CD4-positive, alpha-beta T cell (primary cell): Measurements from ENCODE around the gene SKA2. TPM values are rescaled to one million over a fixed set of nuclear protein-coding genes. Genes with fewer than 3 reads are reported as not detected.

Source experiments
- ATAC-seq: fragments of 200-7000 bp; cut with Tn5 transposase; one replicate; pipeline ENCODE4 v1.10.0; 2022; ENCODE audit warnings: mild to moderate bottlenecking; ENCODE audit not compliant: poor library complexity
- CTCF ChIA-PET: fragments of 350-600 bp; sonication (Branson Sonifier 250); formaldehyde crosslinking; loops from one replicate; lab custom pipeline; 2021; ENCODE audit warnings: antibody characterized with exemption, inconsistent platforms; lab: Charles Lee
- POLR2A ChIA-PET: fragments of 350-600 bp; sonication (Branson Sonifier 250); formaldehyde crosslinking; loops from one replicate; lab custom pipeline; 2021; ENCODE audit warnings: antibody characterized with exemption, inconsistent platforms; lab: Charles Lee
- DNase-seq, 14 experiments: peaks; one replicate each; pipeline ENCODE4 v3.0.0-alpha.2; 2013 to 2020; ENCODE audit warnings: mixed read lengths in 2 of 14
- H3K27ac ChIP-seq, 2 donors: one replicate each; pipeline versions ENCODE4 v1.5.1 to v1.7.0; 2013; ENCODE audit warnings: low read length in 2 of 2, low read depth in 1 of 2, mild to moderate bottlenecking in 1 of 2
- H3K27me3 ChIP-seq, 2 experiments: 1 replicate in 1 of 2; 2 replicates in 1 of 2; pipeline versions ENCODE4 v1.6.1 to v1.7.0; 2013; ENCODE audit warnings: low read length in 2 of 2, control low read depth in 1 of 2, mild to moderate bottlenecking in 1 of 2, moderate library complexity in 1 of 2; ENCODE audit not compliant: insufficient read depth in 2 of 2, control insufficient read depth in 1 of 2
- H3K36me3 ChIP-seq: one replicate; pipeline ENCODE4 v1.6.1; 2013; ENCODE audit warnings: low read length, control low read depth; ENCODE audit not compliant: insufficient read depth
- H3K4me1 ChIP-seq: one replicate; pipeline ENCODE4 v1.6.1; 2013; ENCODE audit warnings: low read length, control low read depth; ENCODE audit not compliant: insufficient read depth
- H3K4me3 ChIP-seq: one replicate; pipeline ENCODE4 v1.5.1; 2013; ENCODE audit warnings: mild to moderate bottlenecking, low read length, moderate library complexity
- H3K9me3 ChIP-seq, 2 experiments: 1 replicate in 1 of 2; 2 replicates in 1 of 2; pipeline versions ENCODE4 v1.6.1 to v1.7.0; 2013; ENCODE audit warnings: low read length in 2 of 2, mild to moderate bottlenecking in 2 of 2, control low read depth in 1 of 2, moderate library complexity in 1 of 2; ENCODE audit not compliant: control insufficient read depth in 1 of 2, insufficient read depth in 1 of 2
- H3K27ac Mint-ChIP-seq: one replicate; pipeline ENCODE4 v1.8.0; 2020; ENCODE audit warnings: mixed read lengths
- H3K27me3 Mint-ChIP-seq: one replicate; pipeline ENCODE4 v1.8.0; 2021; ENCODE audit warnings: mixed read lengths
- H3K36me3 Mint-ChIP-seq: one replicate; pipeline ENCODE4 v1.8.0; 2021; ENCODE audit warnings: low read depth, mixed read lengths
- H3K4me1 Mint-ChIP-seq: one replicate; pipeline ENCODE4 v1.8.0; 2021; ENCODE audit warnings: low read depth, mixed read lengths
- H3K4me3 Mint-ChIP-seq: one replicate; pipeline ENCODE4 v1.8.0; 2020; ENCODE audit warnings: mild to moderate bottlenecking, mixed read lengths
- H3K9me3 Mint-ChIP-seq: one replicate; pipeline ENCODE4 v1.8.0; 2020; ENCODE audit warnings: mixed read lengths
- intact Hi-C, 2 experiments: fragments of 100-400 bp; cut with DNase I in 1 of 2; cut with micrococcal nuclease in 1 of 2; formaldehyde crosslinking; loops; one replicate each; pipeline versions ENCODE4 v1.15.1 to v1.9.0; 2023 to 2025; cut with DNase I, micrococcal nuclease
- total RNA-seq, 174 experiments: library from RNA in 2 of 174; stranded (reverse) in 2 of 174; gene quantifications; one replicate each; pipeline ENCODE4 v1.2.3 and lab custom pipeline; 2021 to 2026
- TF ChIP-seq, protein P1 (sequence below): fragments of 200-600 bp; IDR thresholded peaks from one replicate; pipeline ENCODE4 v1.8.0; 2022; ENCODE audit warnings: antibody characterized with exemption, mild to moderate bottlenecking

Gene SKA2
- total RNA-seq, 2 experiments from 2014 or later, result 5.2 to 7.7 TPM

DNA sequence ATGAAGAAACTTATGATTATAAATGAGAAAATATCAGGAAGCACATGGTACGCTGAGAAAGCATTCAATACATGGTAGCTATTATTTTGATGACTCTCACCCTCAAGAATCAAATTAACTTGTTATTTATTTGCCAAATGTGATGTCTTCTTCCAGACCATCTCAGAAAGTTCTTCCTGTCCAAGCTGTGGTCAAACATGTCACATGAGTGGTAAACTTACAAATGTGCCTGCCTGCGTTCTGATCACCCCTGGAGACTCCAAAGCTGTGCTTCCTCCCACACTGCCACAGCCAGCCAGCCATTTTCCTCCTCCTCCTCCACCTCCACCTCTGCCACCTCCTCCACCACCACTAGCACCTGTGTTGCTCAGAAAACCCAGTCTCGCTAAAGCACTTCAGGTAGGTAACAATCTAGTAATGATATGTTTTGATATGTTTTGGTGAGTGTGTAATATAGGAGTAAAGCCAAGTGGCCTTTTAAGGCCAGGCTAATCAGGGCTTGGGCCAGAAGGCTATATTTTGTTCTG lies 38.4 kb upstream of the SKA2 start:
- no peak overlapping the region for H3K4me3 ChIP-seq
- no peaks in the 10 kb centered on the region for H3K36me3 ChIP-seq
- H3K27ac Mint-ChIP-seq, result no peak overlapping the region
- H3K27me3 Mint-ChIP-seq, result no peaks in the 10 kb centered on the region
- intact Hi-C loops, result no loop called here
- ATAC-seq (no peak), DNase-seq (no peak)
- H3K4me1 ChIP-seq, result no peaks in the 10 kb centered on the region
- no peak overlapping the region for H3K4me3 Mint-ChIP-seq
- ChIA-PET CTCF (interaction anchor here (0.6 kb wide), 1 partner anchor 1578 kb away, joined by 3 read pairs; no protein-coding TSS in a partner anchor), POLR2A (no interaction called here)
- no peaks in the 10 kb centered on the region for H3K9me3 ChIP-seq
- no peaks in the 10 kb centered on the region for H3K4me1 Mint-ChIP-seq
- TF ChIP-seq, protein P1, sequence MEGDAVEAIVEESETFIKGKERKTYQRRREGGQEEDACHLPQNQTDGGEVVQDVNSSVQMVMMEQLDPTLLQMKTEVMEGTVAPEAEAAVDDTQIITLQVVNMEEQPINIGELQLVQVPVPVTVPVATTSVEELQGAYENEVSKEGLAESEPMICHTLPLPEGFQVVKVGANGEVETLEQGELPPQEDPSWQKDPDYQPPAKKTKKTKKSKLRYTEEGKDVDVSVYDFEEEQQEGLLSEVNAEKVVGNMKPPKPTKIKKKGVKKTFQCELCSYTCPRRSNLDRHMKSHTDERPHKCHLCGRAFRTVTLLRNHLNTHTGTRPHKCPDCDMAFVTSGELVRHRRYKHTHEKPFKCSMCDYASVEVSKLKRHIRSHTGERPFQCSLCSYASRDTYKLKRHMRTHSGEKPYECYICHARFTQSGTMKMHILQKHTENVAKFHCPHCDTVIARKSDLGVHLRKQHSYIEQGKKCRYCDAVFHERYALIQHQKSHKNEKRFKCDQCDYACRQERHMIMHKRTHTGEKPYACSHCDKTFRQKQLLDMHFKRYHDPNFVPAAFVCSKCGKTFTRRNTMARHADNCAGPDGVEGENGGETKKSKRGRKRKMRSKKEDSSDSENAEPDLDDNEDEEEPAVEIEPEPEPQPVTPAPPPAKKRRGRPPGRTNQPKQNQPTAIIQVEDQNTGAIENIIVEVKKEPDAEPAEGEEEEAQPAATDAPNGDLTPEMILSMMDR, result no peak
- no peaks in the 10 kb centered on the region for H3K9me3 Mint-ChIP-seq
- no peaks in the 10 kb centered on the region for H3K36me3 Mint-ChIP-seq
- H3K27me3 ChIP-seq, result no peaks in the 10 kb centered on the region
- H3K27ac ChIP-seq, result no peak overlapping the region

DNA sequence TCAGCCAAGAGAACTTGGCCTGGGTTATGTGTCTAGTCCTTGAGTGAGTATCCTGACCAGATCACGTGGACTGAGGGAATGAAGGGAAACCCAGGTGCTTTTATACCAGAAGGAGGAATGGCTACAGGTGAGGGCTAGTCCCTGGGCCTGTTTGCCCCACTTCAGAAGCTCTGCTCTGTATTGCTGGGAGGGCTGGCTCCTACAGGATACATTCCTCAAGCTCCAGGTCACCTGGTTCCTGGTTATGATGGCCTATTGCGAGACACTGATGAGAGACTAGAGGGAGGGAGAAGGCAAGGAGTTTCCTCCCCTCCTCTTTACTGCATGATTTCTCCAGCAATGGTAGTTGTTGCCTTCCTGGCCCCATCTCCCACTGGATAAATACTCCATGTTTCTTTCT lies 35.8 kb upstream of the SKA2 start:
- Histone ChIP-seq H3K36me3 (no peaks in the 10 kb centered on the region), H3K9me3 (no peaks in the 10 kb centered on the region), H3K4me3 (no peak overlapping the region), H3K4me1 (no peaks in the 10 kb centered on the region), H3K27me3 (no peaks in the 10 kb centered on the region), H3K27ac (no peak overlapping the region)
- ChIA-PET POLR2A (no interaction called here), CTCF (no interaction called here)
- Mint-ChIP-seq H3K9me3 (no peaks in the 10 kb centered on the region), H3K27ac (no peak overlapping the region), H3K4me1 (no peaks in the 10 kb centered on the region), H3K36me3 (no peaks in the 10 kb centered on the region), H3K27me3 (no peaks in the 10 kb centered on the region), H3K4me3 (no peak overlapping the region)
- no peak for DNase-seq
- TF ChIP-seq, protein P1, result no peak
- intact Hi-C loops, result no loop called here
- ATAC-seq, result no peak

GRCh38 chr17:59186850-59187249 lies 31.9 kb upstream of the SKA2 start:
- DNase-seq, result no peak
- no peaks in the 10 kb centered on the region for H3K27me3 Mint-ChIP-seq
- Histone ChIP-seq H3K4me1 (no peaks in the 10 kb centered on the region), H3K9me3 (no peaks in the 10 kb centered on the region), H3K36me3 (no peaks in the 10 kb centered on the region), H3K27me3 (no peaks in the 10 kb centered on the region), H3K27ac (no peak overlapping the region), H3K4me3 (no peak overlapping the region)
- TF ChIP-seq, protein P1, result no peak
- no peak overlapping the region for H3K4me3 Mint-ChIP-seq
- H3K27ac Mint-ChIP-seq, result no peak overlapping the region
- ChIA-PET POLR2A (no interaction called here), CTCF (no interaction called here)
- H3K4me1 Mint-ChIP-seq, result no peaks in the 10 kb centered on the region
- intact Hi-C loops, result no loop called here
- H3K36me3 Mint-ChIP-seq, result no peaks in the 10 kb centered on the region
- H3K9me3 Mint-ChIP-seq, result no peaks in the 10 kb centered on the region
- no peak for ATAC-seq
